AG04450 (cell line): ENCODE data around the gene GGN. TPM values are rescaled to one million over a fixed set of nuclear protein-coding genes. Genes with fewer than 3 reads are reported as not detected.

ENCODE experiments used
- CTCF ChIA-PET: fragments of 300-600, 350-600 bp; formaldehyde crosslinking; extraction: SDS; loops from one replicate; lab custom pipeline; 2022; ENCODE audit warnings: antibody characterized with exemption, inconsistent platforms; lab: Charles Lee
- POLR2A ChIA-PET: fragments of 350-600 bp; formaldehyde crosslinking; extraction: SDS; loops from one replicate; lab custom pipeline; 2021; ENCODE audit warnings: antibody characterized with exemption, inconsistent platforms; lab: Yijun Ruan, JAX
- DNase-seq: peaks from one replicate; pipeline ENCODE4 v3.0.0-alpha.2; 2011; ENCODE audit warnings: low read depth, low spot score
- H3K27ac ChIP-seq: one replicate; pipeline ENCODE4 v1.5.1; 2012; ENCODE audit warnings: low read depth, low read length, control low read depth
- H3K27me3 ChIP-seq: one replicate; pipeline ENCODE4 v1.6.0; 2012; ENCODE audit warnings: low read length; ENCODE audit not compliant: control insufficient read depth, insufficient read depth
- H3K4me3 ChIP-seq: 2 replicates; pipeline ENCODE4 v1.5.1; 2011; ENCODE audit warnings: mild to moderate bottlenecking, low read depth, low read length, control low read depth
- H3K9me3 ChIP-seq: 2 replicates; pipeline ENCODE4 v1.5.1; 2012; ENCODE audit warnings: low read length; ENCODE audit not compliant: control insufficient read depth, insufficient read depth
- polyA plus RNA-seq: library from polyadenylated mRNA; depleted of rRNA; stranded (reverse); fragments of >200 nt; gene quantifications from 2 replicates; pipeline ENCODE4 v1.2.3, GENCODE V29; 2011
- TF ChIP-seq, protein P1 (sequence below): IDR thresholded peaks from 2 replicates; pipeline ENCODE4 v1.5.1; 2011; ENCODE audit warnings: low read depth, low read length, control low read depth, inconsistent platforms

The GGN gene
- polyA plus RNA-seq, 1 experiment, result 0.15 TPM

DNA sequence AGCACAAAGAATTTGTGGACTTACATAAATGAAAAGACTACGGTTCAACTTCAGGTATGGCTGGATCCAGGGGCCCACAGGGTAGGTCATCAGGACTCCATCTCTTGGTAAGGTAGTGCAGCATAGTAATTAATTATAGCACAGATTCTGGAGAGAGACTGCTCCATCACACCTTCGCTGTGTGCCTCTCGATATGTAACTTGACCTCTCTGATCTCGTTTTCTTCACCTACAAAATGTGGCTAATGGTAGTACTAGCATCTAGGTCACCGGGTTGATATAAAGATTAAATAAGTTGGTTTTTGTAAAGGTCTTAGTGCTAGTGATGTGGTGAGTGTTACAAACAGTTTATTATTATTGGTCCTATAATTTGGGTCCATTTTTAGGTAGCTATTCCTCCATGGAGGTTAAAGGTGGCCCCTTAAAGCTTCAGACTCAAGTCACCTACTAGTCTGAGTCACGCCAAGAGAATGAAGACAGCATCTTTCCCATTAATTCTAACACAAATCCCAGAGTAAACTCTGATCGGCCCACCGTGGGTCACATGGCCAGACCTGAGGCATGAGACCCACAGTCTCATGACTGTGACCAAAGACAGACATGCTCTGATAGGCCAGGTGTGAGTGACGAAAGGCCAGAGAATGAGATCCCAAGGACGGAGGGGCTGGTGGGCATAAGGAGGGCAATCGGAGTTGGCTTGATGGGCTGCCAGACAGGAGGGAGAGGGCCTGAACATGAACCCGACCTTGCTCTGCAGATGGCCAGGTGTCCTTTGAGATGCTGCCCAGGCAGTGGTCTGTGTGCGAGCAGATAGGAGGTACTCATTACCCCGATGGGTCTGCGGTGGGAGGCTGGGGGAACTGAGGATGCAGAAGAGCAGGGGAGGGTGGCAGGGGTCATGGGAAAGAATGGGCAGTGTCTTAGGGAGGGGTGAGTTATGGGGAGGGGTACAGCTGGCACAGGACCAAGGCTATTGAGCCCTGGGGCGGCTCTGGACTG, 31.8 kb downstream of the GGN start:
- Histone ChIP-seq H3K4me3 (no peak overlapping the region), H3K27me3 (peaks cover 34% of the 10 kb centered on the region), H3K9me3 (no peaks in the 10 kb centered on the region; the same call in 1 of the 2 replicates), H3K27ac (no peak overlapping the region)
- CTCF ChIA-PET, result no interaction called here
- DNase-seq, result no peak
- TF ChIP-seq, protein P1, sequence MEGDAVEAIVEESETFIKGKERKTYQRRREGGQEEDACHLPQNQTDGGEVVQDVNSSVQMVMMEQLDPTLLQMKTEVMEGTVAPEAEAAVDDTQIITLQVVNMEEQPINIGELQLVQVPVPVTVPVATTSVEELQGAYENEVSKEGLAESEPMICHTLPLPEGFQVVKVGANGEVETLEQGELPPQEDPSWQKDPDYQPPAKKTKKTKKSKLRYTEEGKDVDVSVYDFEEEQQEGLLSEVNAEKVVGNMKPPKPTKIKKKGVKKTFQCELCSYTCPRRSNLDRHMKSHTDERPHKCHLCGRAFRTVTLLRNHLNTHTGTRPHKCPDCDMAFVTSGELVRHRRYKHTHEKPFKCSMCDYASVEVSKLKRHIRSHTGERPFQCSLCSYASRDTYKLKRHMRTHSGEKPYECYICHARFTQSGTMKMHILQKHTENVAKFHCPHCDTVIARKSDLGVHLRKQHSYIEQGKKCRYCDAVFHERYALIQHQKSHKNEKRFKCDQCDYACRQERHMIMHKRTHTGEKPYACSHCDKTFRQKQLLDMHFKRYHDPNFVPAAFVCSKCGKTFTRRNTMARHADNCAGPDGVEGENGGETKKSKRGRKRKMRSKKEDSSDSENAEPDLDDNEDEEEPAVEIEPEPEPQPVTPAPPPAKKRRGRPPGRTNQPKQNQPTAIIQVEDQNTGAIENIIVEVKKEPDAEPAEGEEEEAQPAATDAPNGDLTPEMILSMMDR, result no peak
- POLR2A ChIA-PET, result no interaction called here

- Histone ChIP-seq H3K27ac (no peak overlapping the region), H3K27me3 (peaks cover 20% of the 10 kb centered on the region), H3K4me3 (no peak overlapping the region), H3K9me3 (no peaks in the 10 kb centered on the region)
- ChIA-PET POLR2A (interaction anchor here (0.7 kb wide), 1 partner anchor 349 kb away, joined by 7 read pairs; no protein-coding TSS in a partner anchor), CTCF (interaction anchor here (0.6 to 1.9 kb wide), 2 partner anchors 22 to 127 kb away, joined by 4 to 5 read pairs; partner anchors contain the start of gene PSMD8)
- TF ChIP-seq, protein P1, result no peak
- no peak for DNase-seq
Observed at GRCh38 chr19:38352611-38353010, 35.2 kb downstream of the GGN start.

DNA sequence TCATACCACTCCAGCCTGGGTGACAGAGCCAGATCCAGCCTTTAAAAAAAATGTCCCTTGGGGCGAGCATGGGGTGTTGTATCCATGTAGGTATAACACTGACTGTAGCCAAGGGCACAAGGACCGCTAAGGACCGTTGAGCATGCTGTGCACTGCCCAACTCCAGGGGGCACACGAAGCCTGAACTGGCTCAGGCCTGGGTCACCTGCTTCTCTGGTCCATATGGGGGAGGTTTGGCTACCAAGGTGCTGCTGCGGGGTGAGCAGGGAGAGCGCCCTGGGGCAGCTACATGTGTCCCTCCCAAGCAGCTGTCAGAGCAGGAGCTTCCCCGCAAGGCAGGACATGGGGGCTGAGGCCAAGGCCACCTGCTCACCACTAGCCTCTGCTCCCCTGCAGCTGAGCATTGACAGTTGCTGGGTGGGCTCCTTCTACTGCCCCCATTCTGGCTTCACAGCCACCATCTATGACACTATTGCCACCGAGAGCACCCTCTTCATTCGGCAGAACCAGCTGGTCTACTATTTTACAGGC, 35.9 kb downstream of the GGN start:
- no peak overlapping the region for H3K27ac ChIP-seq
- CTCF ChIA-PET, result interaction anchor here (0.6 to 1.9 kb wide), 2 partner anchors 22 to 126 kb away, joined by 4 to 5 read pairs; partner anchors contain the start of gene PSMD8
- POLR2A ChIA-PET, result no interaction called here
- no peak for DNase-seq
- H3K4me3 ChIP-seq, result no peak overlapping the region
- TF ChIP-seq, protein P1, result no peak
- no peaks in the 10 kb centered on the region for H3K9me3 ChIP-seq
- peaks cover 24% of the 10 kb centered on the region for H3K27me3 ChIP-seq

DNA sequence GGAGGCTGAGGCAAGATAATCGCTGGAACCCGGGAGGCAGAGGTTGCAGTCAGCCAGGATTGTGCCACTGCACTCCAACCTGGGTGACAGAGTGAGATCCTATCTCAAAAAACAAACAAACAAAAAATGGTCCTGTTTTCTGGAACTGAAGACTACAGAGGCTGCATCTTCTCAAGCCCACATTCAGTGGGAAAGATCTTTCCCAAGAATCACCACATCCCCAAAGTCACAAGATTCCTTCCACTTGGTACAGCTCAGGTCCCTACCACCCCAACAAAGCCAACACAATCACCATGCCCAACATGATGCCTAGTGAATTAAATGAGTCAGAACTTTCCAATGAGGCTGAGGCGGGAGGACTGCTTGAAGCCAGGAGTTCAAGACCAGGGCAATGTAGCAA, 37.0 kb downstream of the GGN start:
- peaks cover 18% of the 10 kb centered on the region for H3K27me3 ChIP-seq
- no peaks in the 10 kb centered on the region for H3K9me3 ChIP-seq
- ChIA-PET POLR2A (no interaction called here), CTCF (no interaction called here)
- DNase-seq, result no peak
- TF ChIP-seq, protein P1, result no peak
- H3K4me3 ChIP-seq, result no peak overlapping the region
- H3K27ac ChIP-seq, result no peak overlapping the region

DNA sequence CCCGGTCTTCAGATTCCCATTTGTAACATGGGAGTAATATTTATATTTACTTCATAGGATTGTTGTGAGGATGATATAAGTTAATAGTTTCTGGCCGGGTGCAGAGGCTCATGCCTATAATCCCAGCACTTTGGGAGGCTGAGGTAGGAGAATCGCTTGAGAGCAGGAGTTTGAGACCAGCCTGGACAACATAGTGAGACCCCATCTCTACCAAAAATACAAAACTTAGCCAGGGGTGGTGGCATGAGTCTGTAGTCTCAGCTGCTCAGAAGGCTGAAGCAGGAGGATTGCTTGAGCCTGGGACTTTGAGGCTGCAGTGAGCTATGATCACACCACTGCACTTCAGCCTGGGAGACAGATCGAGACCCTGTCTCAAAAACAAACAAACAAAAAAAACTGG, 41.0 kb downstream of the GGN start:
- ChIA-PET CTCF (no interaction called here), POLR2A (no interaction called here)
- no peak overlapping the region for H3K4me3 ChIP-seq
- peaks cover 10% of the 10 kb centered on the region for H3K27me3 ChIP-seq
- TF ChIP-seq, protein P1, result no peak
- no peak for DNase-seq
- H3K27ac ChIP-seq, result no peak overlapping the region
- no peaks in the 10 kb centered on the region for H3K9me3 ChIP-seq
